ENCODE results near the gene PTPRG.

DNA sequence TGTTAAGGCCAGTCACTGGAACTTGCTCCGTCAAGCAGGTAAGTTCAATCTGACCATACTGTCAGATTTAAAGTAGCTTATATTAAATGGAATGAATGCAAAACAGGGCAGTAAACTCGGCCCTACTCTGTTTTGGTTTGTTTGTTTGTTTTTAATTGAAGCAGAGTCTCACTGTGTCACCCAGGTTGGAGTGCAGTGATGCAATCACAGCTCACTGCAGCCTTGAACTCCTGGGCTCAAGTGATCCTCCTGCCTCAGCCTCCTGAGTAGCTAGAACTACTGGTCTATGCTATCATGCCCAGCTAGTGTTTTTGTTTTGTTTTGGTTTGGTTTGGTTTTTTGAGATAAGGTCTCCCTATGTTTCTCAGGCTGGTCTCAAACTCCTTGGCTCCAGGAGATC lies 507.0 kb downstream of the PTPRG start:
- TF ChIP-seq, protein P1, sequence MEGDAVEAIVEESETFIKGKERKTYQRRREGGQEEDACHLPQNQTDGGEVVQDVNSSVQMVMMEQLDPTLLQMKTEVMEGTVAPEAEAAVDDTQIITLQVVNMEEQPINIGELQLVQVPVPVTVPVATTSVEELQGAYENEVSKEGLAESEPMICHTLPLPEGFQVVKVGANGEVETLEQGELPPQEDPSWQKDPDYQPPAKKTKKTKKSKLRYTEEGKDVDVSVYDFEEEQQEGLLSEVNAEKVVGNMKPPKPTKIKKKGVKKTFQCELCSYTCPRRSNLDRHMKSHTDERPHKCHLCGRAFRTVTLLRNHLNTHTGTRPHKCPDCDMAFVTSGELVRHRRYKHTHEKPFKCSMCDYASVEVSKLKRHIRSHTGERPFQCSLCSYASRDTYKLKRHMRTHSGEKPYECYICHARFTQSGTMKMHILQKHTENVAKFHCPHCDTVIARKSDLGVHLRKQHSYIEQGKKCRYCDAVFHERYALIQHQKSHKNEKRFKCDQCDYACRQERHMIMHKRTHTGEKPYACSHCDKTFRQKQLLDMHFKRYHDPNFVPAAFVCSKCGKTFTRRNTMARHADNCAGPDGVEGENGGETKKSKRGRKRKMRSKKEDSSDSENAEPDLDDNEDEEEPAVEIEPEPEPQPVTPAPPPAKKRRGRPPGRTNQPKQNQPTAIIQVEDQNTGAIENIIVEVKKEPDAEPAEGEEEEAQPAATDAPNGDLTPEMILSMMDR (conservative IDR thresholded peaks at IDR 0.05; ENCODE audit: low read depth, low read length), result no peak
- TF ChIP-seq EZH2 (IDR thresholded peaks at IDR 0.05; ENCODE audit: borderline replicate concordance, low read depth, low read length, poor library complexity, severe bottlenecking), result no peak
